ENCODE measurements around the gene MAD1L1.

Gene MAD1L1

DNA sequence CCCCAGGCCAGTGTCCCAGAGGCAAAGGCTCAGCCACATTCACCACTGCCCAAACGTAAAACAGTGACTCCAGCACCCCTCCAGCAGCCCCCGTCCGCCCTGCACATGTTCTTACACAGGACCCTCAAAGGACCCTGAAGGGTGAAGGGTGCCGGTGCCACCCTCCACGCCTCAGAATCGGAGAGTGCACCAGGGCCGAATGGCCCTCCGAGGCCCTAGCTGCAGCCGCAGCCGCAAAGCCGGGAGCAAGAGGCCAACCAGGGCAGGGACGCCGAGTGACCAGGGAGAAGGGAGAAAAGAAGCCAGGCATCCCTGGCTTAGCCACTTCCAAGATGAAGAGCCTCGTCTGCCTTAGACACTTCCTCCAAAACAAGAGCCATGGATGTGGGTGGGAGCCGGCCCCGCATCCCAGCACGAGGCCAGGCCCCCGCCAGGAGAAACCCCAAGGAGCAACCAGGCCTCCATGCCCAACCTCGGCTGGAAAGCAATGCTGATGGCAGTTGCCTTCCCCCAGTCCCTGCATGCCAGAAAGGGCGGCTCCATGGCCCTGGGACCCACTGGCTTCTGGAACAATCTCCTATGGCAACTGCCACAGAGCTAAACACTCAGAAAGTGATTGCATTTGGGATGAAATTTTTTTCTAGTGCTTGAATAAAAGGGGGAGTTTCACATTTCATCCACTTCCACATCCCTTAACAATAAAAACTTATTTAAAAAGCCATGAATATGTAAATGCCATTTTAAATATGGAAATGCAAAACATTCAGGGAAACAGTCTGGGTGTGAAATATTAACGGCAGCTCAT, 92.3 kb downstream of the MAD1L1 start:
- no peak for DNase-seq (ENCODE audit: low read depth in 2 of 2)

DNA sequence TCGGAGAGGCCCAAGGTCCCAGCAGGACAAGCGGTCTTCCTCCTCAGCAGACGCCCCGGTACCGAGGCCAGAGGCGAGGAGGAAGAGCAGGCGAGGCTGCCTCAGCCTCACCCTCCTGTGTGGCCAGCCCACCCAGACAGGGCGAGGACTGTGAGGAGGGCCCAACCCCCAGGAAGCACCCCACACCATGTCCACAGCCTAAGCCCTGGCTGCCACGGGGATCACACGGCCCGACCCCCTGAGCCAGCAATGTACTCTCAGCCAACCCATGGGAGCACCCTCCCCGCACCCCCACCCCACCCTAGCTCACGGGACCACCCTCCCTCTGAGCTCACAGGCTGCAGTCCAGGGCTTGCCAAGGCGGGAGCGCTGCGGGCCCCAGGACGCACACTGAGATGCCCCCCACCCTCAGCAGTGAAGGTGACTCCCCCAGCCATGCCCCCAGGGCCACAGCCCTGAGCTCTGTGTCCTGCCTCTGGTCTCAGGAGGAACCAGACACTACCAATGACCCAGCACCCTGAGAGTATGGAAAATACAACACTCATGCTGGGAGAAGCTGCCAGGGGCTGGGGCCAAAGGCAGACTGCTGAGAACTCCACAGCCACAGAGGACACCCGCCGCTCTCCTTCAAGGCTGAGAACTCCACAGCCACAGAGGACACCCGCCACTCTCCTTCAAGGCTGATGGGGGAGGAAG, 93.6 kb downstream of the MAD1L1 start:
- no peak for DNase-seq (ENCODE audit: low read depth in 2 of 2)

DNA sequence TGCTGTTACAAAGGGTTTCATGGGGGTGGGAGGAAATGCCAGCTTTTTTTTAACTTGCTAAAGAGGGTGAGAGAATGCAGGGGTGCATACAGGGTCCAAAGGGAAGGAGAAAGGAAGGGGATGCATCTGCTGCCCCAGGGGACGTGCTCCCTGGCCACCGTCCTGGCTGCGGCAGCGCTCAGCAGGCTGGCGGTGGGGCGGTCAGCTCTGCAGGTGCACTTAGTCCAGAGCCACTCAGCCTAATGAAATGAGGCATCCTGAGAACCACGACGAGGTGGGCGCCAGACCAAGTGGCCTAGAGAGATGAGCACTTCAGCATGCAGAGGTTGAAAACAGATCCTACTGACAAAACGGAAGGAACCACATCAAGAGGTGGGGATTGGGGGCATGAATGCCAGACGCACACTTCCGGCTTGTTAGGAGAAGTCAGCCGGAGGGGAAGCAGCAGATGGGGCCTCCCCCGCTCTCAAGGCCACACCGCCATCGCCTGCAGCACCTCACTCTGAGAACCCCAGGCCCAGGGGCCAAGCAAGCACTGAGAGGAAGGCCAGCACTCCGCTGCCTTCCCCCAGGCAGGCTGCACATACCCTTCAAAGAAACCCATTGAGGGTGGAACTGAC, 94.5 kb downstream of the MAD1L1 start:
- peak in 1 of 2 donors; percentile 19 for DNase-seq (ENCODE audit: low read depth in 2 of 2)

DNA sequence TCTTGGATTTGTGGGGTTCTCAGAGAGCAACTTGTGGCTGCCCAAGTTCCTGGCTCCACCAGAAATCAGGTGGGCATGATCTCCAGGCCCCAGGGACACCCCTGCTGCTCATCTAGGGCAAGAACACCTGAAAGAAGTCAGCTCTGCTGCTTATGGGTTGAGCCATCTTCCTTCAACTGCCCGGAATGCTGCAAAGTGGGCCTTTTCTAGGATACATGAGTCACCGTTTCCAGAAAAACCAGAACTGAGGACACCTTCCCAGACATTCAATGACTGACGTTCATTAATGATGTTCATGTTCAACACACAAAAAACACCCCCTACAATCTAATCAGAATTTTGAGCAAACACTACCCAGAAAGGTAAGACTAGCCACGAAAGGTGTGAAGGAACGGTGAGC, 98.0 kb downstream of the MAD1L1 start:
- DNase-seq (ENCODE audit: low read depth in 2 of 2) = no peak

DNA sequence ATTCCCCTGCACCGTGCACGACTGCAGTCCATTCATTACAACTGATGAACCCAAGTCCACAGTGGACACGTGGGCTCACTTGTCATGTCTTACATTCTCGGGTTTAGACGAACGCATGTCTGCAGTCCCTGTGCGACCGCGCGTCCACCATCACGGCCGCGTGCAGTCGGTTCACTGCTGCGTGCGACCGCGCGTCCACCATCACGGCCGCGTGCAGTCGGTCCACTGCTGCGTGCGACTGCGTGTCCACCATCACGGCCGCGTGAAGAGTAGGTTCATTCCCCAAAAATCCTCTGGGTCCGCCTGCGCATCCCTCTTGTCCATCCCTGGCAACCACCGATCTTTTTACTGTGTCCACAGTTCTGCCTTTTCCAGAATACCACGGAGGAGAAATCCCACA, 100.5 kb downstream of the MAD1L1 start:
- DNase-seq (ENCODE audit: low read depth in 2 of 2) = no peak

DNA sequence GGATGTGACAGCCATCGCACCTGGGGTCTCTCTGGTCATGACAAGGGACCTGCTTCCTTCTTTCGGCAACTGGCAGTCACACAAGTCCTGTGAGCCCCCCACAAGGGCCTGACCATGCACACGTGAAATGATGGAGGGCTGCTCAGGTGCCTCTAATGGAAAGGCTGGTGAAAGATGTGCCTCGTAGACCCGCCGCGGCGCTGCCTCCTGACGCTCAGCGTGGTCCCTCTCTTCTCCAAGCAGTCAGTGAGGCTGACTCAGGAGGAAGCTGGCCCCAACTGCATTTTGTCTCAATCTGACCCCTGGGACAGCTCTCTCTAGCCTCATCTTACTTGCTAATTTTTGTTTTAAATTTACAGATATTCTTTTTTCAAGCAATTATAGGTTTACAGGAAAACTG, 100.9 kb downstream of the MAD1L1 start:
- no peak for DNase-seq (ENCODE audit: low read depth in 2 of 2)

DNA sequence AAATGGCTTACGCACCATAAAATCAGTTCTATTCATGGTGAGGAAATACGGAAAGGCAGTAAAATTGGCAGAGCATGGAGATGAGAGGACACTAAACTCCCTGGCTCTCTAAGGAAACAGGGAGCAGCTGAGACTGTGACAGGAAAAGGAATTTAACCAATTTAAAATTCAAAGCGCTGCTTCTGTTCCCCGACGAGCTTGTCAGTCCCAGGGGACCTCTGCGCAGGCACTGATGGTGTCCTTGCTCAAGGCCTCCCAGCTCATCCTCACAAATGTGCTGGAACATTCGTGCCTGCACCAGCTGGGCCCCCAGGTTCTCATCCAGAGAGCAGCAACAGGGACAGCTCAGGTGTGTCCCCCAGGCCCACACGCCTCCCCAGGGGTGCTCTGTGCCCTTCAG, 101.4 kb downstream of the MAD1L1 start:
- no peak for DNase-seq (ENCODE audit: low read depth in 2 of 2)

DNA sequence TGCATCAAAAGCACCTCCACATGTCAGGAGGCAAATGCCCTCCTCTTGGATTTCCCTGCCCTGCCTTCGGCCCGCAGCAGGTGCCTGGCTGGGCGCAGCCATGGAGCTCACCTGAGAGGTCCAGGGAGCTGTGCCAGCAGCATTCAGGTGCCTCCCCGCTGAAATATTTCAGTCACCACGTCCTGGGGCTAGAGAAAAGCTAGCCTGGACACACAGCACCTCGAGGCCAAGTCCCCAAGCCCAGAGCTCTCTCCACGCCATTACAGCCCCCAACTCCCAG, 102.7 kb downstream of the MAD1L1 start:
- DNase-seq (ENCODE audit: low read depth in 2 of 2) = no peak

DNA sequence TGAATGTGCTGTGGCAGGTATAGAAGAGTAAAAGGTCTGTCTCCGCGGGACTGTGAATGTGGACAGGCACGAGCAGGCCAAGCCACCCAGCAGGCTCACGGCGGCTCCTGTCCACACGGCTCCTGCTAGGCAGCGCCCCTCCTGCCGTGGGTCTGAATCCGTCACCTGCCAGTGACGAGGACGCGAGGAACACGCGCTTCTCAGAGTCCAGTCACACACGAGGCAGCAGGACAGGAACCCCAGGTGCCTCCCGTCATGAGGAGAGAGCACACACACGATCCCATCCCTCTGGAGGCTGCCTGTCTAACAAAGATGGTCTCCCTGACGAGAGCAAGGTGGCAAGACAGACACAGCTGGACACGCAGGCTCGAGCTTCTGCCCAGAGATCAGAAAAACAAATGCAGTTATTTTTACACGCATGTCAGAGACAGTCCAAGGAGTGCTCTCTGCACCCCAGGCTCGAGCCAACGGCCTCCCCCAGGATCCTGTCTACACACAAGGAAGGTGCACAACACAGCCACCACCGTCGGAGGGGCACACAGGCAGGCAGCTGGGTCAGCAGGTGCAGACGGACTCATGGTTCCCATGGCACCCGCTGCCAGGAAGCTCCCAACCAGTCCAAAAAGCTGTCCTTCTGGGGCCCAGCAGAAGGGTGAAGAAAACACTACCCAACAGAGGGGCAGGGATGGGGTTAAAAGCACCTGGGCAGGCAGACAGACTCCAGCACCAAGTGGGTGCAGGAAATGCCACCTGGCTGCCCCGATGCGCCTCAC, 103.2 kb downstream of the MAD1L1 start:
- DNase-seq (ENCODE audit: low read depth in 2 of 2) = no peak

DNA sequence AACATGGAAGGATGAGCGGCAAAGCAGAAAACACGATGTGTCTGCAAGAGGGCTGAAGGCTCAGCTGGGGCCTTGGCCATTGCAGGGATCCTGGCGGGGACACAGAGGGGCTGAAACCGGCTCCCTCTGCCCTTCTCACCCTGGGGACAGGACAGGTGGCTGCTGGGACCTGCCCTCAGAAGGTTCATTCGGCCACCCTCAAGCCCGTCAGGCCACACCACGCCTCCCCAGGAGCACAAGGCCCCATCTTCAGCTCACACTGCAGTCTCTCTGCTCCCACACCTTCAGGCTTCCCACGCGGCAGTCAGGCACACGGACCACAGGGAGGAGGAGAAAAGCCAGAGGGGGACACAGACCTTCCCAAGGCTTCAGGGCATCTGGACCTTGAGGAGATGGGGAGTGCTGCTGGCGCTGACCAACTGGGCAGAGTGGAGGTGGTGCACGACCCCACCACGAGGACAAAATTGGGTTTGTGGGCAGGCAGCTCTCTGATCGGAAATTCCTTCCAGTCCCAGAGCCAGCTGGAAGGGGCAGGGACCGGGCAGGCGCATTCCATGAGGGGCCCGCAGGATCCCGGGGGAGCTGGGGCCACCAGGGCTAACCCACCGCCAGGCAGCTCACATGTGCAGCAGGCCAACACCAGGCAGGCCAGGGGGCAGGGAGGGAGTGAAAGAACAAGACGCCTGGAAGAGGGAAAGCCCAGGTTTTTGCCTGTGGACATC, 104.0 kb downstream of the MAD1L1 start:
- DNase-seq (ENCODE audit: low read depth in 2 of 2) = no peak

DNA sequence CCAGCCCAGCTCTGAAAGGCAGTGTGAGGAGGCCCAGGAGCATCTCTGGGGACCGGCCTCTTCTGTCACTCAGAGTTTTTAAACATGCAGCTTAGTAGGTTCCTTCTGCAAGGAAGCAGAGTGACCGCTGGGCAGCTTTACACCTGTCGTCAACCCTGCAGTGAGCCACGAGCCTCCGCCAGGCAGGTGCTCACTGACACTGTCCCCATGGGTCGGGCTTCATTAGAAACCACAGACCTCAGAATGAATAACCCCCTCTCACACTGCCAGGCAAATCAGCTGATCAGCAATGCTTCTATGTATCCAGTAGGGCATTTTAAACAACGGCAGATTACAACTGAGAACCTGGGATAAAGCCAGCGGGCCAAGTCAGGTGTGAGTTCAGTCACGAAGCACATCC, 106.1 kb downstream of the MAD1L1 start:
- DNase-seq (ENCODE audit: low read depth in 2 of 2) = no peak

DNA sequence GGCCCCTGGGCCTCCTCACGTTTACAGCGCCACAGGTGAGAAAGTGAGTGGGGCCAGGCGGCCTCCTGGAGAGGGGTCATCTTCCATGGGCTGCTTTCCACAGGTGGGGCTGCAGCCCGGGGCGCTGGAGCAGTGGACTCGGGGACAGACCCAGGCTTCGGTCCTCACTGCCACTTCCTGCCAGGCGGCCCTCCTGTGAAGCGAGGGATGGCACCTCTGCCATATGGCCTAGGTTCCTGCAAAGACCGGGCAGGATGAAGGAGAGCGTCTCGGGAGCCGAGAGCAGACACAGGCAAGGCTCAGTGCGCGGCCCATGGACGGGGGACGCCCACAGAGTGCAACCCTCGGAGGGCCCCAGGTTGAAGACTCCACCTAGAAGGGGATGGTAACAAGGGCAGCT, 106.8 kb downstream of the MAD1L1 start:
- no peak for DNase-seq (ENCODE audit: low read depth in 2 of 2)

DNA sequence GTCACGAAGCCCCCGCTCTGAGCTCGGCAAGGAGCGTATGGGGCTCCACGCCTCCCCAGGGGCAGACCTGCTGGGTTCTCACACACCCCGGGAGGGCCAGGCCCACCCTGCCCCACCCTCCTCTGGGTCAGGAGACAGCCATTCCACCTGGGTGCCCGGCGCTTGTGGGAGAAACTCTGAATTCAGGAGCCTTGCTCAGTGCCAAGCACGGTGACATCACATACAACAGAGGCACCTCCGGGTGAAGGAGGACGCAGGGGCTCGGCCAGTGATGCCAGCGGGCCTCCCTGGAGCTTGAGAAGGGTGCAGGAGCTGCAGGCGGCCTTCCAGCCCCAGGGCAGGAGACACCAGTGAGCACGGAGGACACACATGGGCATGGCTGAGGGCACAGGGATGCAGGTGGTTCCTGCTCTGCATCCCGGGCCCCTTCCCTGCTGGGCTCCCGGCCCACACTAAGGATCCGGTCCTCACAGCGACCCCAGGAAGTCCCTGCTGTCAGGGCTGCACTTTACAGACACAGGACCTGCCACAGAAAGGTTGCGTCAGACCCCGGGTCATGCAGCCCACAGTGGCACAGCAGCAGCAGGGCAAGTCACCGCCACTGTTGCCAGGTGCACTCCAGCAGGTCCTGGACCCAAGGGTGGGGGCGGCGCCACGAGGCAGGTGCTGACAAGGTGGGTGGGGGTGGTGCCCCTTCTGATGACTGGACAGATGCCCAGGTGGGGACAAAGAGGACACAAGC, 108.0 kb downstream of the MAD1L1 start:
- DNase-seq (ENCODE audit: low read depth in 2 of 2) = no peak

DNA sequence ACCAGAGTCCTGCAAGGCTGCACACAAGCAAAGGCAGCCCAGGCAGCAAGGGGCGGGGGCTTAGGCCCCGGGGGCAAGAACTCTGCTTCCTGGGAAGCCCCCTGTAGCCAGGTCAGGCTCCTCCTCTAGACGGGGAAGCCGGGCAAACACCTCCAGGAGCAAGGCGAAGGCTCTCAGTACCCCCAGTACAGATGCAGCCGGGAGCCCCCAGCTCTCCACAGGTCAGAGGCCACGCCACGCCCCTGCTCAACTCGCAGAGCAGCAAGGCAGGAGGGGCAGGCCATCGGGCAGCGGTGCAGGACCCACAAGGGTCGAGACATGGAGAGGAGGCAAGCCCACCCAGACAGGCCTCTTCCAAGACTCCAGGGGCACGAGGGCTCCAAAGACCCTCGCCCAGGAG, 108.8 kb downstream of the MAD1L1 start:
- no peak for DNase-seq (ENCODE audit: low read depth in 2 of 2)

DNA sequence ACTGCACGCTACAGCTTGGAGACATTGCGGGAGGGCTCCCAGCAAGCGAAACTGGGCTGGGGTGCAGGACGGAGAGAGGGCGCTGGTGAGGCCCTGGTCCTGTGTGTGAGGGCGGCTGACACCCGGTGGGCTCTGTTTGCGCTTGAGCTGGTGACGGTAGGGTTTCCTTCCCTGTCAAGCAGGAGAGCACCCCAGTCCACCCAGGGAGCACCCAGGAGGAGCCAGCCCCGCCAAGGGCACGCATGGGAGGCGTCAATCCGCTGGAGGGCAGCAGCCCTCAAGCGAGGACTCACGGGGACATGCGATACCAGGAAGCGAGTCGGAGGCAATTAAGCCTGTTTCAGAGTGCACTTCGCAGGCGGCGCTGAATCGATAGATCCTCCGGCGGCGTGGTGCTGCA, 109.4 kb downstream of the MAD1L1 start:
- no peak for DNase-seq (ENCODE audit: low read depth in 2 of 2)

DNA sequence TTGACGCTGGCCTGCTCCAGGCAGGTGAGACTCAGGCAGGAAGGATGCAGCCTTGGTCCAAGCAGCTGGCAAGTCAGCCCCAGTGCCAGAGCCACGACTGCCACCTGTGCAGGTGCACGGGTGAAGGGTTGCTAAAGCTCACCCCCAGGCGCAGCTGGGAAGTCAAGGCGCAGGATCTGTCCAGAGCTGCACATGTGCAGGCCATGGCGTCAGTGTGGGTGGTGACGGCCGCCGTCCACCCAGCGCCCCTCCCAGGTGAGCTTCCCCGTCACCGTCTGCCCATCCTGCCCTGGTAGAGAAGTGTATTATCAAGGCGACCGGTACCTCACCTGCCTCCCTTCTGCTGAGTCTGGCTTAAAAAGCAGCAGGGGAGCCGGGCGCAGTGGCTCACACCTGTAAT, 110.1 kb downstream of the MAD1L1 start:
- no peak for DNase-seq (ENCODE audit: low read depth in 2 of 2)

DNA sequence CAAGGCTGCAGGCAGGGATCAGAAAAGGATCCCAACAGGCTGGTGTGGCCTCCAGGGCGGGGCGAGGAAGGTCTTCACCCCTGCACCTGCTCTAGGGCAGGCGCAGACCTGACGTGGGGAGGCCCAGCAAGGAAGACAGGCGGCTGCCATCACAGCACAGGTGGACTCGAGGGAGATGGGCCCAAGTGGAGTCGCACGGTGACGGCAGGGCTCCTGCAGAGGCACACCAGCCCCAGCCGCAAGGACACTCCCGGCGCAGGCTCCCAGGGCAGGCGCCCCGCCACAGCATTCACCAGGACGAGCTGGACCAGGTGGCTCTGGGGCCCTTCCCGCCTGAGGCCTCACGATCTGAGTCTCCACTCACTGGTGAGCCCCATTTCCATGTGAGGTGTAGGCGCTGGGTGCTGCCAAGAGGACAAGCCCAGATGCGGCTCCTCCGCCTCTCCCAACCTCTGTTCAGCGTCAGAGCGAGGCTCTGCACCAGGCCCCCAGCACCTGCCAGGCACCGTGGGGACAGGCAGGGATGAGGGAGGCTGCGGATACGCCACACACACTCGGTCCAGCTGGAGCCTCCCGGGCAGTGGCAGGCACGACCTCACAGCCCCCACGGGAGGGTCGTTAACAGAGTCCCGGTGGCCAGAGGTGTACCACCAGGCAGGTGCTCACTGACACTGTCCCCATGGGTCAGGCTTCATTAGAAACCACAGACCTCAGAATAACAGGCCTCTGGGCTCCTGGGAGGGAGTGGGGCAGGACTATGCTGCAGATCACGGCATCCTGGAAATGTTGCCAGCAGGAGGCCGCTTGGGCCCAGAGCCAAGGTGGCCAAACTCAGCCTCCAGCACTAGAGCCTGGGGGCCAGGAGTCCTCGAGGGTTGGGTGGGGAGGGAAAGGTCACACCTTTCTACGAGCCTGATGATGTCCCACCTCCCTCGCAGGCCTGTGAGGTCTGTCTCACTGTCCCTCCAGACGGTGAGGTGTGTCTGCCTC, 111.6 kb downstream of the MAD1L1 start:
- no peak for DNase-seq (ENCODE audit: low read depth in 2 of 2)

DNA sequence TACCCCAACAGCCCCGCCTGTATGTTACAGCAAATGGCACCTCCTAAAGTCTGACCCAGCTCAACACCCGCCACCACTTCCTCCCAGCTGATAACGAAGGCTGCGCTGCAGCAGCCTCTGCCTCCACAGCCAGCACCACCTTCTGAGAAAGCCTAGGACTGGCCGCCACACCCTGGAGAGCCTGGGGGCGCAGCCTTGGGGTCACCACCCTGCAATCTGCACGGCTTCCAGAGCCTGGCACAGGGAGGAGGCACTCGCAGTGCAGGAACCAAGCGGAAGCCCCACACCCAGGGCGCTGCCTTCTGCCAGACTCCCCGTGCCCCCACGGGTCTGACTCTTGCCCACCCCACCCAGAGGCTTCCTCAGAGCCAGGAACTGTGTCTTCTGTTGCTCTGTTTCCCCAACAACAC, 112.5 kb downstream of the MAD1L1 start:
- DNase-seq (ENCODE audit: low read depth in 2 of 2) = peak; percentile 15 to 39

DNA sequence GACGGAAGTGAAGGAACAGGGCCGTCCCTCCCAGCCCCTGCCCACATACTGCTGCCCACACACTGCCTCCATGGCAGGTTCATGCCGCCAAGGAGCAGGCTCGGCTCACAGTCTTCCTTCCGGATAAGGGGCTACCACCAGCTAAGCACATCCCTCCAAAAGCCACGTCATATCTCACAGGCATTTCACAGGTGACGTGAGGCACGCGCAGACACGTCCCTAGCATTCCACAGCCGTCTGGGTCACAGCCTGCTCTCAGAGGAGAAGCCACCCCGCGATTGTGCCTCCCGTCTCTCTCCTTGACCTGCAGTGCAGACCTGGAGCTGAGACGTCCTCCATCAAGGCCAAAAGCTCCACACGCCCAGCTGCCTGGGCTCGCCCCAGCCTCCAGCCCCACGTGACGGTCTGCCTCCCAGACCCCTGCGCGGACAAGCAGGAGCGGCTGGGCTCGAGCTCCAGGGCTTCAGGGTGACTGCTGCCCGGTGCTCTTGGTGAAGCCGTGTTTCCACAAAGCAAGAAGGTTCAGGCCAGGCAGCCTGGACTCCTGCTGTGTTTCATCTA, 114.0 kb downstream of the MAD1L1 start:
- no peak for DNase-seq (ENCODE audit: low read depth in 2 of 2)

DNA sequence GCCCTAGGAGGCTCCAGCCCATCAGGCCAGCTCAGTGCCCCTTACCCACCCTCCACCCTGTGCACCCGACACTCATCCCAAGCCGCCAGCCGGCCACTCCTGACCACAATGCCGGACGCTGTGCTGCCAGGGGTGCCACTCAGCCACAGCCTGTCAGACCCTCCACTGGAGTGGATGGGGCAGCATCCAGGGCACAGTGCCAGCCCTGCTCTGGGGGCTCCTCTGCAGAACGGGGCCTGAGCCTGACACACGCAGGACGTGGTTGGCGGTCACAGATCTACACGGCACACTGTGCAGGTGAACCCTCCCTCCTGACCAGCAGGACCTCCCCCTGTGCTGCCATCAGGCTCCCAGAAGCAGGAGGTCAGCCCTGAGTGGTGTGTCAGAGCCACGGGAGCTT, 114.7 kb downstream of the MAD1L1 start:
- DNase-seq (ENCODE audit: low read depth in 2 of 2) = no peak
